ENCODE data around the gene GFPT2. TPM values are rescaled to one million over a fixed set of nuclear protein-coding genes. Genes with fewer than 3 reads are reported as not detected.

The GFPT2 gene
- total RNA-seq, 1 donor from 2014 or later, result 10.1 TPM

GRCh38 chr5:180284149-180284548 lies 69.0 kb downstream of the GFPT2 start:
- Mint-ChIP-seq H3K27me3 (ENCODE audit: unreplicated experiment) (no peaks in the 10 kb centered on the region), H3K9me3 (ENCODE audit: unreplicated experiment) (no peaks in the 10 kb centered on the region), H3K27ac (ENCODE audit: unreplicated experiment) (no peak overlapping the region), H3K36me3 (ENCODE audit: low read depth, unreplicated experiment) (peaks cover 34% of the 10 kb centered on the region), H3K4me1 (ENCODE audit: unreplicated experiment) (peaks cover 4% of the 10 kb centered on the region), H3K4me3 (ENCODE audit: unreplicated experiment) (no peak overlapping the region)
- no peak for DNase-seq (ENCODE audit: low spot score)
- TF ChIP-seq CTCF (IDR thresholded peaks at IDR 0.05; ENCODE audit: unreplicated experiment), result no peak

- Mint-ChIP-seq H3K4me1 (ENCODE audit: unreplicated experiment) (peaks cover 4% of the 10 kb centered on the region), H3K27me3 (ENCODE audit: unreplicated experiment) (no peaks in the 10 kb centered on the region), H3K9me3 (ENCODE audit: unreplicated experiment) (no peaks in the 10 kb centered on the region), H3K36me3 (ENCODE audit: low read depth, unreplicated experiment) (peaks cover 39% of the 10 kb centered on the region), H3K27ac (ENCODE audit: unreplicated experiment) (no peak overlapping the region), H3K4me3 (ENCODE audit: unreplicated experiment) (no peak overlapping the region)
- TF ChIP-seq CTCF (IDR thresholded peaks at IDR 0.05; ENCODE audit: unreplicated experiment), result no peak
- DNase-seq (ENCODE audit: low spot score), result no peak
These were observed 70.0 kb downstream of the GFPT2 start for GRCh38 chr5:180283026-180283615.

- Mint-ChIP-seq H3K4me3 (ENCODE audit: unreplicated experiment) (no peak overlapping the region), H3K36me3 (ENCODE audit: low read depth, unreplicated experiment) (peaks cover 47% of the 10 kb centered on the region), H3K27ac (ENCODE audit: unreplicated experiment) (no peak overlapping the region), H3K4me1 (ENCODE audit: unreplicated experiment) (peaks cover 4% of the 10 kb centered on the region), H3K9me3 (ENCODE audit: unreplicated experiment) (no peaks in the 10 kb centered on the region), H3K27me3 (ENCODE audit: unreplicated experiment) (no peaks in the 10 kb centered on the region)
- no peak for DNase-seq (ENCODE audit: low spot score)
- TF ChIP-seq CTCF (IDR thresholded peaks at IDR 0.05; ENCODE audit: unreplicated experiment), result no peak
These were observed 70.9 kb downstream of the GFPT2 start for GRCh38 chr5:180282281-180282680.

- Mint-ChIP-seq H3K9me3 (ENCODE audit: unreplicated experiment) (no peaks in the 10 kb centered on the region), H3K27ac (ENCODE audit: unreplicated experiment) (no peak overlapping the region), H3K4me1 (ENCODE audit: unreplicated experiment) (peaks cover 4% of the 10 kb centered on the region), H3K27me3 (ENCODE audit: unreplicated experiment) (no peaks in the 10 kb centered on the region), H3K4me3 (ENCODE audit: unreplicated experiment) (no peak overlapping the region), H3K36me3 (ENCODE audit: low read depth, unreplicated experiment) (peaks cover 48% of the 10 kb centered on the region)
- no peak for DNase-seq (ENCODE audit: low spot score)
- no peak for TF ChIP-seq CTCF (IDR thresholded peaks at IDR 0.05; ENCODE audit: unreplicated experiment)
These were observed 71.4 kb downstream of the GFPT2 start for GRCh38 chr5:180281706-180282105.

- H3K9me3 Mint-ChIP-seq (ENCODE audit: unreplicated experiment), result no peaks in the 10 kb centered on the region
- no peak for DNase-seq (ENCODE audit: low spot score)
- H3K27ac Mint-ChIP-seq (ENCODE audit: unreplicated experiment), result no peak overlapping the region
- no peak for TF ChIP-seq CTCF (IDR thresholded peaks at IDR 0.05; ENCODE audit: unreplicated experiment)
- peaks cover 57% of the 10 kb centered on the region for H3K36me3 Mint-ChIP-seq (ENCODE audit: low read depth, unreplicated experiment)
- H3K4me1 Mint-ChIP-seq (ENCODE audit: unreplicated experiment), result no peaks in the 10 kb centered on the region
- H3K4me3 Mint-ChIP-seq (ENCODE audit: unreplicated experiment), result no peak overlapping the region
- no peaks in the 10 kb centered on the region for H3K27me3 Mint-ChIP-seq (ENCODE audit: unreplicated experiment)
These were observed 78.4 kb downstream of the GFPT2 start for GRCh38 chr5:180274695-180275094.

Data from endothelial cell (in vitro differentiated cells).